Epithelial cell of proximal tubule (primary cell): Measurements from ENCODE around the gene PPFIA1. TPM values are rescaled to one million over a fixed set of nuclear protein-coding genes. Genes with fewer than 3 reads are reported as not detected.

Experiments used
- DNase-seq: peaks from one replicate; pipeline ENCODE4 v3.0.0-alpha.2; 2011; ENCODE audit warnings: low read depth
- H3K4me3 ChIP-seq: 2 replicates; pipeline ENCODE4 v1.5.1; 2011; ENCODE audit warnings: low read depth, mild to moderate bottlenecking, low read length
- total RNA-seq: library from RNA; depleted of rRNA; stranded (reverse); fragments of >200 nt; gene quantifications from 2 replicates; pipeline ENCODE4 v1.2.3, GENCODE V29; 2015
- TF ChIP-seq, protein P1 (sequence below): conservative IDR thresholded peaks from 2 replicates; pipeline ENCODE4 v1.5.1; 2012; ENCODE audit warnings: low read depth, mild to moderate bottlenecking, low read length

The PPFIA1 gene
- total RNA-seq, 1 donor from 2014 or later = 18.0 TPM

DNA sequence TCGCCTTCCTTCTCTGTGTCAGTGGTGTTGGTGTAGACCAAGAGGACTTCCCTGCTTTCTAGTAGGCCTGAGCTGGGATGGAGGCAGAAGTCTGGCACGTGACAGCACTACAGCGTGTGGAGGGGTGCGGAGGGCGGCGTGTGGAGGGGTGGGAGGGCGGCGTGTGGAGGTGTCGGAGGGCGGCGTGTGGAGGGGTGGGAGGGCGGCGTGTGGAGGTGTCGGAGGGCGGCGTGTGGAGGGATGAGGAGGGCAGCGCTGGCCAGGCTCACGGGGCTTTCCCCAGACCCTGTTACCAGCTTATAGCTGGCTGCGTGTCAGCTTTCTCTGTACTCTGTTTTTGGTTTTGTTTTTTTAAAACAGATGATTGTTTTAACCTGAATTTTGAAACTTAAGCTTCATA lies 82.1 kb downstream of the PPFIA1 start:
- TF ChIP-seq, protein P1, sequence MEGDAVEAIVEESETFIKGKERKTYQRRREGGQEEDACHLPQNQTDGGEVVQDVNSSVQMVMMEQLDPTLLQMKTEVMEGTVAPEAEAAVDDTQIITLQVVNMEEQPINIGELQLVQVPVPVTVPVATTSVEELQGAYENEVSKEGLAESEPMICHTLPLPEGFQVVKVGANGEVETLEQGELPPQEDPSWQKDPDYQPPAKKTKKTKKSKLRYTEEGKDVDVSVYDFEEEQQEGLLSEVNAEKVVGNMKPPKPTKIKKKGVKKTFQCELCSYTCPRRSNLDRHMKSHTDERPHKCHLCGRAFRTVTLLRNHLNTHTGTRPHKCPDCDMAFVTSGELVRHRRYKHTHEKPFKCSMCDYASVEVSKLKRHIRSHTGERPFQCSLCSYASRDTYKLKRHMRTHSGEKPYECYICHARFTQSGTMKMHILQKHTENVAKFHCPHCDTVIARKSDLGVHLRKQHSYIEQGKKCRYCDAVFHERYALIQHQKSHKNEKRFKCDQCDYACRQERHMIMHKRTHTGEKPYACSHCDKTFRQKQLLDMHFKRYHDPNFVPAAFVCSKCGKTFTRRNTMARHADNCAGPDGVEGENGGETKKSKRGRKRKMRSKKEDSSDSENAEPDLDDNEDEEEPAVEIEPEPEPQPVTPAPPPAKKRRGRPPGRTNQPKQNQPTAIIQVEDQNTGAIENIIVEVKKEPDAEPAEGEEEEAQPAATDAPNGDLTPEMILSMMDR = no peak
- no peak for DNase-seq
- H3K4me3 ChIP-seq = no peak overlapping the region

DNA sequence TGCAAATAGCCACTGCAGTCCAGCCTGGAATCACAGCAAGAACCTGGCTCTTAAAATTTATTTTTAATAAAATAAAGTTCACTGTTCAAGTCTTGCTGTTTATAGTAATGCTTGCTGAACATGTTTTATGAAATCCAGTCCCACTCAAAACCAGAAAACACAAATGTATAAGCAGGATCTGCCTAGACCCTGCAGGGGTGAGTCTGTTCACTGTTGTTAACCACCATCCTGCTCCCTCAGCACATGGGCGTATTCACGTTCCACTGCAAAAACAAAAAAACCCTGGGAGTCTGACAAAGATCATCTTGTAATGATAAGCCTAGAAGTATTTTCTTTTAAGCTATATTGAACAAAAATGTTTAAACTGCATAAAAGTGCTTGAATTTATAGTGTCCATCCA lies 82.8 kb downstream of the PPFIA1 start:
- TF ChIP-seq, protein P1 = no peak
- DNase-seq = no peak
- H3K4me3 ChIP-seq = no peak overlapping the region

DNA sequence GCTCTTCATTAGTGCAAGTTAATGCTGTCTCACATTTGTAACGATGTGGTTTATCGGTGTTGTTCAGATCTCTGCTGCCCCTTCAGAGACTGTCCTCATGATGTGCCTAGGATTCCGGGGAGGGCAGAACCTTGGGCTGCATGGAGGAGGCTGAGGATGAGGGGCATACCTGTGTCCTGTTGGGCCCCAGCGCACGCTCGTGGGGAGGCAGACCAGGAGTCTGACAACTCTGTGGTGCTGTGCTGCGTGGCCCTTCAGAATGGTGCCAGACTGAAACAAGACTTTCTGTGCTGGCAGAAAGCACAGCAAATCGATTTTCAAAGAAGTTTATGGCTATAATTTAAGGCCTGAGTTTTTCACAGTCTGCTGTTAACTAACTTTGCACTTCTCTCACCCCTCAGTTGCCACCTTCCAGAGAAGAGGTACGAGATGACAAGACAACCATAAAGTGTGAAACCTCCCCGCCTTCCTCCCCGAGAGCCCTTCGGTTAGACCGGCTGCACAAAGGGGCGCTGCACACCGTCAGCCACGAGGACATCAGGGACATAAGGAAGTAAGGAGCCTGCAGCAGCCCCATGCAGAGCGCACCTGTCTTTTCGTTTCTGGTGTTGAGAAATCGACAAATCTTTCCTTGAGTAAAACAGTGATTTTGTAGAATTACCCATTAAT lies 83.5 kb downstream of the PPFIA1 start:
- no peak for DNase-seq
- H3K4me3 ChIP-seq = no peak overlapping the region
- TF ChIP-seq, protein P1 = no peak

DNA sequence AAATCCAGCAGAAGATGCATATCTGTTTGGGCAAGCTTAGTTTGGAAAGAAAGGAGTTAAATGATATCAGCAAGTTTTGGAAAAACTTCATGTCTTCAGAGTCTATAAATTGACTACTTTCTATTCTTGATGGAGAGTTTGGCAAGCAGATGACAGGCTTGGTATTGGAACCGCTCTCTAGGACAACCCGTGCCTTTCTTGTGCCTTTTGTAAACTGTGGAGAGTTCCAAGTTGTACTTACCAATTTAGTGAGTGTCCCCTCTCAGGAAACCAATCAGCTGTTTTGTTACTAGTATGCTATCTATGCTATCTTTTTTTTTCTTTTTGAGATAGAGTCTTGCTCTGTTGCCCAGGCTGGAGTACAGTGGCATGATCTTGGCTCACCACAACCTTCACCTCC lies 84.1 kb downstream of the PPFIA1 start:
- H3K4me3 ChIP-seq = no peak overlapping the region
- TF ChIP-seq, protein P1 = no peak
- DNase-seq = no peak

DNA sequence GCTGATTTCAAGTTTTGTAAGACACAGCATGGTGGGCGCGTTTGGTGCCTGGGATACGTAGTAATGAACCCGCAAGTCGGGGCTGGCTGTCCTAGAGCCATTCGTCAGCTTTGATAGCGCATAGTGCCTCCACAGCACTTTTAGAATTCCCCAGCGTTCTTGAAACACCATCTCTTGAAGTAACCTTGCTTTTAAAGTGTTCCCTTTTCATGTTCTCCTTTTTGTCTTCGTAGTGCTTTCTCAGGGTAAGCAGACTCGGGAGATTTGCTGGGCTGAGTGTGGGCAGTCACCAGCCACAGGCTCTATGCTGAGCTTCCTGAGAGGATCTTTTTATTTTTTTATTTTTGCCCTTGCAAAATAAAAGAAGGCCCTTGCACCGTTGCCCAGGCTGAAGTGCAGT lies 88.3 kb downstream of the PPFIA1 start:
- TF ChIP-seq, protein P1 = no peak
- DNase-seq = no peak
- H3K4me3 ChIP-seq = no peak overlapping the region

DNA sequence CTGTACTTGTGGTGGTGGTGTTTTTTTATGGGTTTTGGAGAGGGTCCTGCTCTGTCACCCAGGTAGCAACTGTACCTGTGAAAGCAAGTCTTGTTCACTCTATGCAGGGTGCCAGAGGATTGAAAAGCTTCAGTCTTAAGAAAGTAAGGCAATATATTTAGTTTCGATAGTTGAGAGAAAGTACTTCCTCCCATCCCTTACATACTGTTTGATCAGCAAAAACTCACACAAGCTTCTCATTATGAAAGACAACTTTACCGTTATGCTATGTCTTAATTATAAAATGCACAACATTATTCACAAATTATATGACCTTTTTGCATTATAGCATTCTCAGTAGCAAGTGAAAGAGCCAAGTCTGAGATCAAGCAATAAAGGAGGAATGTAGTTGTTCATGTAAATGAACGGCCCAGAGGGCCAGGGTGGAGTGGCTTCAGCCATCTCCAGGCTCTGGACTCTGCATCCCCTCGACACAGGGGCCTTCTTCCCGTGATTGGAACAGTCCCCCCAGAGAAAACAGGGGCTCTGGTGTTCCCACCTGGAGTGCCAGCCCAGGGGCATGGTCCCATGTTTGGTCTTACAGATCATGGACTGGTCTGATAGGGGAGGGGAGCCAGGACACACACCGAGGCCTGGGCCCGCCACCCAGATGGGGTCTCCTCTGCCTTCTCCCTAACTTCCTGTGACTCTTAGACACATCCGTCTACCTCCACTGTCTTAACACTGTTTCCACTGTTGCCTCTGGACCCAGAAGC lies 89.1 kb downstream of the PPFIA1 start:
- TF ChIP-seq, protein P1 = no peak
- DNase-seq = no peak
- no peak overlapping the region for H3K4me3 ChIP-seq
